Body of pancreas (tissue), 4 donors: Measurements from ENCODE around the gene SUGCT. TPM values are rescaled to one million over a fixed set of nuclear protein-coding genes. Genes with fewer than 3 reads are reported as not detected.

Experiments
- ATAC-seq: fragments of 150-250 bp; one replicate; pipeline ENCODE4 v1.9.1; 2016
- DNase-seq, 4 donors: peaks; one replicate each; pipeline ENCODE4 v3.0.0-alpha.2; 2019
- H3K27ac ChIP-seq, 4 donors: fragments of 200-600 bp; sonication (generic); 1 replicate in 3 of 4; 2 replicates in 1 of 4; pipeline versions ENCODE4 v1.5.1 to v1.6.1; 2016 to 2019; ENCODE audit warnings: mild to moderate bottlenecking in 1 of 4, mixed read lengths in 1 of 4, moderate library complexity in 1 of 4
- H3K27me3 ChIP-seq, 2 donors: fragments of 200-600 bp; sonication (generic); one replicate each; pipeline ENCODE4 v1.6.0; 2016; ENCODE audit warnings: mild to moderate bottlenecking in 1 of 2
- H3K36me3 ChIP-seq, 2 donors: fragments of 200-600 bp; sonication (generic); replicated peaks in 1 of 2; 2 replicates each; pipeline ENCODE4 v1.5.1; 2016; ENCODE audit warnings: low read depth in 2 of 2; ENCODE audit not compliant: insufficient read depth in 1 of 2
- H3K4me1 ChIP-seq: fragments of 200-600 bp; sonication (generic); one replicate; pipeline ENCODE4 v1.6.0; 2016
- H3K4me3 ChIP-seq, 2 donors: fragments of 200-600 bp; sonication (generic); 1 replicate in 1 of 2; 2 replicates in 1 of 2; pipeline ENCODE4 v1.5.1; 2016 to 2019
- H3K9me3 ChIP-seq, 3 donors: fragments of 200-600 bp; sonication (generic); 1 replicate in 2 of 3; 2 replicates in 1 of 3; pipeline ENCODE4 v1.5.1; 2016
- CTCF ChIP-seq, 7 experiments: fragments of 450-650 bp in 4 of 7; fragments of 200-600 bp in 3 of 7; sonication (generic) in 3 of 7; IDR thresholded peaks; one replicate each; pipeline ENCODE4 v1.5.1; 2016 to 2019; ENCODE audit warnings: antibody characterized with exemption in 7 of 7
- POLR2A ChIP-seq, 3 donors: fragments of 450-650 bp; IDR thresholded peaks; one replicate each; pipeline ENCODE4 v1.6.1; 2016; ENCODE audit warnings: antibody characterized with exemption in 3 of 3, mild to moderate bottlenecking in 2 of 3
- WGBS, 2 donors: methylation state at CpG; one replicate each; pipeline ENCODE4 v1.1.5; 2017; 5-methylcytosine and 5-hydroxymethylcytosine counted together
- intact Hi-C: fragments of 100-400 bp; cut with DNase I; formaldehyde crosslinking; loops from one replicate; pipeline ENCODE4 v1.15.1; 2023
- total RNA-seq, 2 donors: library from RNA; depleted of rRNA; stranded (reverse); fragments of >200 nt; gene quantifications; one replicate each; pipeline ENCODE4 v1.1.0, GENCODE V29; 2016

Gene SUGCT
- total RNA-seq, 2 donors from 2014 or later: 0.78 to 1.3 TPM

GRCh38 chr7:40356871-40357709 lies 222.3 kb downstream of the SUGCT start:
- no peak for ATAC-seq
- Histone ChIP-seq H3K9me3 (no peaks in the 10 kb centered on the region), H3K27me3 (no peaks in the 10 kb centered on the region), H3K36me3 (no peaks in the 10 kb centered on the region), H3K4me1 (no peaks in the 10 kb centered on the region), H3K27ac (no peak overlapping the region), H3K4me3 (no peak overlapping the region)
- no peak for DNase-seq
- no peak for TF ChIP-seq POLR2A (IDR thresholded peaks at IDR 0.05)
- 81 to 88% methylated on average over 6 of the region's 6 CpGs for WGBS, 2 donors
- intact Hi-C loops: no loop called here

GRCh38 chr7:40369641-40370277 lies 235.0 kb downstream of the SUGCT start:
- Histone ChIP-seq H3K9me3 (no peaks in the 10 kb centered on the region), H3K4me3 (no peak overlapping the region), H3K27ac (no peak overlapping the region), H3K27me3 (no peaks in the 10 kb centered on the region), H3K4me1 (peaks cover 10% of the 10 kb centered on the region), H3K36me3 (no peaks in the 10 kb centered on the region)
- TF ChIP-seq CTCF (IDR thresholded peaks at IDR 0.05) (no peak), POLR2A (IDR thresholded peaks at IDR 0.05) (no peak)
- DNase-seq (no peak), ATAC-seq (no peak)
- 44 to 45% methylated on average over 5 of the region's 5 CpGs for WGBS, 2 donors
- intact Hi-C loops: no loop called here

GRCh38 chr7:40371806-40372440 lies 237.1 kb downstream of the SUGCT start:
- intact Hi-C loops: no loop called here
- 68 to 74% methylated on average over 4 of the region's 4 CpGs for WGBS, 2 donors
- no peaks in the 10 kb centered on the region for H3K27me3 ChIP-seq
- H3K4me1 ChIP-seq: peaks cover 10% of the 10 kb centered on the region
- TF ChIP-seq POLR2A (IDR thresholded peaks at IDR 0.05) (no peak), CTCF (IDR thresholded peaks at IDR 0.05) (no peak)
- H3K36me3 ChIP-seq: no peaks in the 10 kb centered on the region
- ATAC-seq (no peak), DNase-seq (no peak)
- H3K27ac ChIP-seq: no peak overlapping the region
- no peak overlapping the region for H3K4me3 ChIP-seq
- H3K9me3 ChIP-seq: no peaks in the 10 kb centered on the region

GRCh38 chr7:40374575-40374974 lies 239.8 kb downstream of the SUGCT start:
- no peaks in the 10 kb centered on the region for H3K36me3 ChIP-seq
- ATAC-seq: no peak

More at GRCh38 chr7:40374575-40374974, 239.8 kb downstream of the SUGCT start:
- intact Hi-C loops: no loop called here
- TF ChIP-seq POLR2A (IDR thresholded peaks at IDR 0.05) (no peak), CTCF (IDR thresholded peaks at IDR 0.05) (no peak)
- Histone ChIP-seq H3K9me3 (no peaks in the 10 kb centered on the region), H3K27ac (no peak overlapping the region), H3K27me3 (no peaks in the 10 kb centered on the region), H3K4me1 (peaks cover 9% of the 10 kb centered on the region), H3K4me3 (no peak overlapping the region)
- DNase-seq: no peak
- WGBS, 2 donors: 51 to 96% methylated on average over 2 of the region's 2 CpGs
